GM19238 (cell line): ENCODE data around the gene SLC32A1.

ENCODE experiments used
- DNase-seq: peaks from one replicate; pipeline ENCODE4 v3.0.0; 2011; ENCODE audit warnings: low spot score; ENCODE audit not compliant: insufficient read length

SLC32A1 gene

GRCh38 chr20:38751360-38751976 lies 27.2 kb downstream of the SLC32A1 start:
- no peak for DNase-seq

GRCh38 chr20:38752029-38752428 lies 27.7 kb downstream of the SLC32A1 start:
- DNase-seq: no peak

DNA sequence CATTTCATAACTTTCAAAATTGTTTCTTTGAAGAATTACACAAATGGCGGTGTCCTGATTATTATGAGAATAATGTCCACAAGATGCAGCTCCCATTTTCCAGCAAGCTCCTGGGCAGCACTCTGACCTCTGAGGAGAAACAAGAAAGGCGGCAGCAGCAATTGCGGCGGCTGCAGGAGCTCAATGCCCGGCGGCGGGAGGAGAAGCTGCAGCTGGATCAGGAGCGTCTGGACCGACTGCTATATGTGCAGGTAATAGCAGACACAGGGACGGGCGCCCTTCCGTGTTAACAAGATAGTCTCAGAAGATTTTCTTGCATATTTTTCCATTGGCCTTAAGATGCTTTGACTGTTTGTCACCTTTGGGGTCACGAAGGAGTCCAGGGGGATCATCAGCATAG lies 30.6 kb downstream of the SLC32A1 start:
- no peak for DNase-seq

- no peak for DNase-seq
These were observed 31.1 kb downstream of the SLC32A1 start for GRCh38 chr20:38755324-38755910.

- DNase-seq: no peak
These were observed 33.0 kb downstream of the SLC32A1 start for GRCh38 chr20:38757145-38757775.

DNA sequence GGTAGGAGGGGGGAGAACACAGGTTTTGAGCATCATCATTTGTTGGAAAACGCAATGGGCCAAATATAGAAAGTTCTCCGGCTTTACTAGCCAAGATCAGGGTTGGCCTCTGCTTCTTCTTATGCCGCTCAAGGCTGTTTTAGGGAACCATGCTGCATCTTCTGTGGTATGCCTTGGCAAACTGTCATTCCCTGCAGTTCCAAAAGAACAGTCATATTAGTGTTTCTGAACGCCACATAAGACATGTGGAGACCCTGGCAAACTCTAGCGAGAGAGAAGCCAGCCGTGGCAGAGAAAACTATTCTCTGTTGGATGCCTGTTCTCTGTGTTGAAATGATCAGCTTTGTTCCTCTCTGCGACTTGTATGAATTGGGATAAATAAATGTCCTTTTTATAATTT lies 34.8 kb downstream of the SLC32A1 start:
- no peak for DNase-seq

DNA sequence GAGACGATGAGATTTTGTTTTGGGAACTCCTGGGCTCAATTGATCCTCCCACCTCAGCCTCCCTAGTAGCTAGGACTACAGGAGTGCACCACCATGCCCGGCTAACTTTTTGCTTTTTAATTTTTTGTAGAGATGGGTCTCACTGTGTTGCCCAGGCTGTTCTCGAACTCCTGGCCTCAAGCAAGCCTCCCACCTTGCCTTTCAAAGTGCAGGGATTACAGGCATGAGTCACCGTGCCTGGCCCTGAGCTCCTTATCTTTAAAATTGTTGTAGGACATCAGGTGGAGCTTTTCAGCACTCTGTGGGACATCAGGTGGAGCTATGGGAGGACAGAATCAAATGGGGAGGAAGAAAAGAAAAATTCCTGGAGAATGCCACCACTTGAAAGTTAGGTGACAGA lies 36.7 kb downstream of the SLC32A1 start:
- no peak for DNase-seq

GRCh38 chr20:38762174-38762573 lies 37.9 kb downstream of the SLC32A1 start:
- no peak for DNase-seq

- DNase-seq: no peak
These were observed 39.3 kb downstream of the SLC32A1 start for GRCh38 chr20:38763616-38764015.

- DNase-seq: no peak
These were observed 40.5 kb downstream of the SLC32A1 start for GRCh38 chr20:38764567-38765318.

DNA sequence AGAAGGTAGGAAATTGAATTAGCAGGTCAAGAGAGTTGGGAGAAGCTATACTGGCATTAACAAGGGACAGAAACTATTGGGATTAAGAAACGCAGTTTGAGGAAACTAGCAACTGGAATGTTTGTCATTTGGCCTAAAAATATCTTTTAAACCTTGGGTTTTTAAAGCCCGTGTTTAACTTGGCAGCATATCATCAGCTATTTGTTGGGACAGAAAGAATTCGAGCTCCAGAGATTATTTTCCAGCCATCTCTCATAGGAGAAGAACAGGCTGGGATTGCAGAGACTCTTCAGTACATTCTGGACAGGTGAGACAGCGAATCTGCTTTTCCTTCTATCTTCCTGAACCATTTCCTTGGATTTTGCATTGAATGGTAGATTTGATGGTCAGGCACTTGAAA lies 41.8 kb downstream of the SLC32A1 start:
- DNase-seq: no peak

DNA sequence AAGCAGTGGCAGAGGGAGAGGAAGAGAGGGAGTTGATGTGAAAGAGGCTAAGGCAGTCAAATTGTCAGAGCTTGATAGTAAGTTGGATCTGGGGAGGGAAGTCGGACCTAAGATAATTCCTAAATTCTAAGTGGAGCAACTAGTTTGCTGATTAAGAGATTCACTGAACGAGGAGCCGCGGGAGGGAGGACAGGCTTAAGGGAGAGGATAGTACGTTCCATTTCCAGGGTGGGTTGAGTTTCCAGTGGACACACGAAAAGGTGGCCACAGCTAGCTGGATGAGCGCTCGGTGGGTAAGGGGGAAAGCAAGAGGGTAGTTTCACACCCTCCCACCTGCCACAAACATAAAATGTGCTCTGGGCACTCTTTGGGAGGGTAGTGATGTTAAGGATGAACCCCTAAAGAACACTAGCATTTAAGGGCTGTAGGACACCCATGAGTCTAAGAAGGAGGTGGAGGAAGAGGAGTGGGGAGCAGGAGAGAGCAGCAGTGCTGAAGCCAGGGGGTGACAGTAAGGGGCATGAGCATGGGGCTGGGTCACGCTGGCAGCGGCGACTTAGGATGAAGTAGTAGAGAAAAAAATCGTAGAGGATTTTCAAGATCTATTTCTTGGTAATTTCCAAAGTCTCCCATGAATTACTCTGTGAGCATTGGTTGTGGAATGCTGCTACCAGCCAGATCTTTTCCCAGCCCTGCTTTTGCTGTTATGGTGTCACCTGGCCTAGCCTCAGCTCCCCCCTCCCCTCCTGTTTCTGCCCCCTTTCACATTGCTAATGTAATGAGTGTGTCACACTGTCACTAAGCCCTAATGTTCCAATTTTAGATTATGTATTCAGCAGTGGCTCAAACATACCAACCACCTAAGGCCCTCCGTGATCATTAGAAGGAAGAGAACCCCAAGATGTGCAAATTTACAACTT lies 45.4 kb downstream of the SLC32A1 start:
- DNase-seq: no peak

DNA sequence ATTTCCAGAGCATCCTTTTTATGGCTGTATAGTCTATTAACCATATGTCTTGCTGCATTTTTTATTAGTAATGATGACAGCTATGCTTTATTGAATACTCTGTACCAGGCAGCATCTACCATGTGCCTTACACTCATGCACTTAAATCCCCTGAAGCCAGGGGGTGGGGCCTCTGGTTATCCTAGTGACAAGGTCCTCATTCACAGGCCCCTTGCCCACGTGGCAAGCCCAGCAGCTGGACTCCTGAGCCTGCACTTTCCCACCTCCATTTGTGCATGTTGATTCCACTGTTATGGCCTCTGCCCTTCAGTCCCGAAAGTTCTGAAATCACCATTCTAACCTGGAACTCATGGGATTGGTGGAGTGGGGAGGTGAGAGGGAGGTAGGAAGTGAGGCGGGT lies 46.3 kb downstream of the SLC32A1 start:
- DNase-seq: no peak

DNA sequence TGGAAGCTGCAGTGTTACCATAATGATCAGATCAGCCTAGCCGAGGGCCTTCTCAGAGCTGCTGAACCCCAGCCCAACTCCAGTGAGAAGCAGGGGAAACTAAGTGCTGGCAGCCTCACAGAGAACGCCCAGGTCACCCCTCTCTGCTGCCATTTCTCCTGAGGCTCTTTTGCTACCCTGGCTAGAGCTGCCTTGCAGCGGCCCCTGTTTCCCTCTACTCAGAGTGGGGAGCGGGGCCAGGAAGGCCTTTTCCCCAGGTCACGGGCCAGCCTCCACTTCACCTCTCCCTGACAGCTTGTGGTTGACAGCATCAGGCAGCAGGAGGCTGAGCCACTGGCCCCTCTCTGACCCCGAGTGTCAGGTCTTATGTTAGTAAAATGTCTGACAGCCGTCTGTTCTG lies 46.7 kb downstream of the SLC32A1 start:
- DNase-seq: no peak

GRCh38 chr20:38771621-38772020 lies 47.3 kb downstream of the SLC32A1 start:
- DNase-seq: no peak

DNA sequence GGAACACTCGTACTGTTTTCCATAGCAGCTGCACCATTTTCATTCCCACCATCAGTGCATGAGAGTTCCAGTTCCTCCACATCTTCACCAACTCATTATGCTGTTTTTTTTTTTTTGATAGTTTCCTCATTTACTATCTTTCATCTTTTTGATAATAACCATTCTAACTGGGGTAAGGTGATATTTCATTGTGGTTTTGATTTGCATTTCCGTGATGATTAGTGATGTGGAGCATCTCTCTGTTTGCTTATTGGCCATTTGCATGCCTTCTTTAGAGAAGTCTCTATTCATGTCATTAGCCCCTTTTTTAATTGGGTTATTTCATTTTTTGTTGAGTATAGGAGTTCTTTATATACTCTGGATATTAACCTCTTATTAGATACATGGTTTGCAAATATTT lies 49.9 kb downstream of the SLC32A1 start:
- DNase-seq: no peak

DNA sequence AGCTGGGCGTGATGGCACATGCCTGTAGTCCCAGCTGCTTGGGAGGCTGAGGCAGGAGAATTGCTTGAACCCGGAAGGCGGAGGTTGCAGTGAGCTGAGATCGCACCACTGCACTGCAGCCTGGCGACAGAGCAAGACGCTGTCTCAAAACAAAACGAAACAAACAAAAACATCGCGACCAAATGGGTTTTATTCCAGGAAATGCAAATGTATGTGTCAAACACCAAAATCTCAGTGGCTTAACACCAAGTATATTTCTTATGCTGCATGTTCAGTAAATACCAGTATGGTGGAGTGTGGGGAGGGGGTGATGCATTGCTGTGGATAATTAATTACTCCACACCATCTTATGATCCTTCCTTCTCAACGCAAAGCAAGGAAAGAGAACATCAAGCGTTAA lies 52.1 kb downstream of the SLC32A1 start:
- no peak for DNase-seq
